Kidney (tissue), 14 donors: ENCODE data around the gene DISC1. TPM values are rescaled to one million over a fixed set of nuclear protein-coding genes. Genes with fewer than 3 reads are reported as not detected.
"Not testable (repeated sequence)": the region's sequence is repeated elsewhere in the genome, so short reads cannot be mapped to it uniquely, and the experiment has no call there.

Experiments
- DNase-seq, 5 donors: peaks; one replicate each; pipeline ENCODE4 v3.0.0-alpha.2; 2013 to 2020
- FAIRE-seq: peaks from 2 replicates; lab custom pipeline; 2012; peaks lifted over from hg19 to GRCh38; lab: Jason Lieb, UNC
- H3K27ac ChIP-seq, 2 donors: one replicate each; pipeline ENCODE4 v1.7.0; 2013; ENCODE audit warnings: low read depth in 2 of 2, low read length in 2 of 2, inconsistent platforms in 1 of 2
- H3K27me3 ChIP-seq: one replicate; pipeline ENCODE4 v1.7.1; 2013; ENCODE audit warnings: low read length, inconsistent platforms; ENCODE audit not compliant: control insufficient read depth, insufficient read depth
- H3K36me3 ChIP-seq, 3 donors: one replicate each; pipeline versions ENCODE4 v1.7.0 to v1.7.1; 2013; ENCODE audit warnings: low read length in 3 of 3, control low read depth in 1 of 3, inconsistent platforms in 1 of 3; ENCODE audit not compliant: insufficient read depth in 3 of 3, control insufficient read depth in 2 of 3
- H3K4me1 ChIP-seq, 3 donors: one replicate each; pipeline versions ENCODE4 v1.7.0 to v1.7.1; 2013; ENCODE audit warnings: low read length in 3 of 3, inconsistent platforms in 1 of 3, low read depth in 1 of 3; ENCODE audit not compliant: control insufficient read depth in 2 of 3, insufficient read depth in 2 of 3
- H3K4me3 ChIP-seq, 3 donors: one replicate each; pipeline versions ENCODE4 v1.7.0 to v1.8.1; 2013; ENCODE audit warnings: low read length in 3 of 3, control low read depth in 1 of 3, inconsistent platforms in 1 of 3
- H3K9ac ChIP-seq, 3 donors: one replicate each; pipeline versions ENCODE4 v1.7.0 to v1.7.1; 2013; ENCODE audit warnings: low read length in 3 of 3, control low read depth in 1 of 3, inconsistent platforms in 1 of 3
- H3K9me3 ChIP-seq, 3 donors: one replicate each; pipeline versions ENCODE4 v1.7.0 to v1.7.1; 2013; ENCODE audit warnings: low read length in 3 of 3, control low read depth in 1 of 3, inconsistent platforms in 1 of 3; ENCODE audit not compliant: control insufficient read depth in 2 of 3, insufficient read depth in 1 of 3
- CTCF ChIP-seq: IDR thresholded peaks from 3 replicates; pipeline ENCODE4 v1.5.1; 2012; ENCODE audit warnings: mild to moderate bottlenecking, moderate library complexity, borderline replicate concordance; ENCODE audit not compliant: insufficient read depth; ENCODE audit errors: extremely low read depth
- intact Hi-C: fragments of 100-400 bp; cut with DNase I; formaldehyde crosslinking; loops from one replicate; pipeline ENCODE4 v1.11.1; 2022
- polyA plus RNA-seq: library from polyadenylated mRNA; stranded (reverse); fragments of 350-450 nt; fragmentation: Illumina TruSeq; extraction: RNeasy Lipid Tissue Mini Kit (QIAGEN cat#74804); gene quantifications from one replicate; pipeline ENCODE4 v1.2.3, GENCODE V29; 2014; ENCODE audit warnings: low read depth, low replicate concordance; ENCODE audit not compliant: insufficient read depth
- total RNA-seq: library from RNA; stranded (reverse); fragmentation: NEBNext Ultra II Directional; extraction: Animal tissue kit (Norgen Biotek cat#: 25700); gene quantifications from one replicate; pipeline ENCODE4 v1.2.1, GENCODE V29; 2021
- donor health status: control.
- donor health status: control.
- donor health status: control.
- donor health status: control.
- donor health status: control.
- donor health status: DM: yes; HTN: yes; CAD: no.
- donor health status: Normal renal cell carcinoma (clear cell type).

Gene DISC1
- total and polyA plus RNA-seq, 2 donors from 2014 or later: 0.80 to 15.9 TPM

- no peak for FAIRE-seq
- intact Hi-C loops: no loop called here
- TF ChIP-seq CTCF: no peak
- Histone ChIP-seq H3K27ac (no peak overlapping the region), H3K27me3 (no peaks in the 10 kb centered on the region), H3K9ac (no peak overlapping the region), H3K4me3 (no peak overlapping the region), H3K9me3 (no peaks in the 10 kb centered on the region), H3K4me1 (no peaks in the 10 kb centered on the region), H3K36me3 (no peaks in the 10 kb centered on the region)
- no peak for DNase-seq
Observed at GRCh38 chr1:231639819-231640218, 13.2 kb downstream of the DISC1 start.

GRCh38 chr1:231641444-231641843 is 14.9 kb downstream of the DISC1 start:
- H3K9me3 ChIP-seq, H3K4me3 ChIP-seq, DNase-seq, H3K4me1 ChIP-seq, H3K9ac ChIP-seq, H3K27ac ChIP-seq, H3K27me3 ChIP-seq, H3K36me3 ChIP-seq, intact Hi-C loops, FAIRE-seq: not testable (repeated sequence)

DNA sequence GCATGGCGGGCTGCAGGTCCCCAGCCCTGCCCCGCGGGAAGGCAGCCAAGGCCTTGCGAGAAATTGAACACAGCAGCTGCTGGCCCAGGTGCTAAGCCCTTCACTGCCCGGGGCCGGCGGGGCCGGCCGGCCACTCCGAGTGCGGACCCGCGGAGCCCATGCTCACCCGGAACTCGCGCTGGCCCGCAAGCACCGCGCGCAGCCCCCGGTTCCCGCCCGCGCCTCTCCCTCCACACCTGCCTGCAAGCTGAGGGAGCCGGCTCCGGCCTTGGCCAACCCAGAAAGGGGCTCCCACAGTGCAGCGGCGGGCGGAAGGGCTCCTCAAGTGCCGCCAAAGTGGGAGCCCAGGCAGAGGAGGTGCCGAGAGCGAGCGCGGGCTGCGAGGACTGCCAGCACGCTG is 15.5 kb downstream of the DISC1 start:
- intact Hi-C loops, H3K4me1 ChIP-seq, H3K4me3 ChIP-seq, H3K27me3 ChIP-seq, FAIRE-seq, H3K27ac ChIP-seq, DNase-seq, H3K9me3 ChIP-seq, H3K36me3 ChIP-seq, H3K9ac ChIP-seq: not testable (repeated sequence)

DNA sequence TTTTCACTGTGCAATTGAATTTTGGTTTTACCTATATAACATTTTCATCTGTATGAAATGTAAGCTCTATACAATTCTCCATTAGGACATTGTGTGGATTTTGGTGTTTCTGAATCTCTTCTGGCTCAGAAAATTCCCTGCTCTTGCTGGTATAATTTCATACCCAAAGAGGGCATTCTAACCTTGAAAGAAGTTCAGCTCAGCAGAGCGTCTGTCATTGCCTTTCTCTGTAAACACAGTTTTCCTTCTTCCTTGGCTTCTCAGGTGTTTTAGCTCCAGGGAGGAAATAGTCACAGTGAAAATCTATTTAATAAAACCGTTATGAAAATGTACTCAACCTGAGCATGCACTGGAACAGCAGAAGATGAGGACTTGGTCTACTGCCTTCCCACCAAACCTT is 16.0 kb downstream of the DISC1 start:
- Histone ChIP-seq H3K4me3 (no peak overlapping the region), H3K36me3 (no peaks in the 10 kb centered on the region), H3K9me3 (no peaks in the 10 kb centered on the region), H3K4me1 (no peaks in the 10 kb centered on the region), H3K27me3 (no peaks in the 10 kb centered on the region), H3K27ac (no peak overlapping the region), H3K9ac (no peak overlapping the region)
- FAIRE-seq (no peak), DNase-seq (no peak)
- no peak for TF ChIP-seq CTCF
- intact Hi-C loops: no loop called here
